HG03565 (cell line): Measurements from ENCODE around the gene CSF1.
"Not testable (repeated sequence)": the region's sequence is repeated elsewhere in the genome, so short reads cannot be mapped to it uniquely, and the experiment has no call there.

Source experiments
- ATAC-seq: cut with Tn5 transposase; IDR thresholded peaks from one replicate; pipeline ENCODE4 v1.9.1; 2021; ENCODE audit warnings: mild to moderate bottlenecking, moderate library complexity; ENCODE audit not compliant: unreplicated experiment

Gene CSF1, protein sequence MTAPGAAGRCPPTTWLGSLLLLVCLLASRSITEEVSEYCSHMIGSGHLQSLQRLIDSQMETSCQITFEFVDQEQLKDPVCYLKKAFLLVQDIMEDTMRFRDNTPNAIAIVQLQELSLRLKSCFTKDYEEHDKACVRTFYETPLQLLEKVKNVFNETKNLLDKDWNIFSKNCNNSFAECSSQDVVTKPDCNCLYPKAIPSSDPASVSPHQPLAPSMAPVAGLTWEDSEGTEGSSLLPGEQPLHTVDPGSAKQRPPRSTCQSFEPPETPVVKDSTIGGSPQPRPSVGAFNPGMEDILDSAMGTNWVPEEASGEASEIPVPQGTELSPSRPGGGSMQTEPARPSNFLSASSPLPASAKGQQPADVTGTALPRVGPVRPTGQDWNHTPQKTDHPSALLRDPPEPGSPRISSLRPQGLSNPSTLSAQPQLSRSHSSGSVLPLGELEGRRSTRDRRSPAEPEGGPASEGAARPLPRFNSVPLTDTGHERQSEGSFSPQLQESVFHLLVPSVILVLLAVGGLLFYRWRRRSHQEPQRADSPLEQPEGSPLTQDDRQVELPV

DNA sequence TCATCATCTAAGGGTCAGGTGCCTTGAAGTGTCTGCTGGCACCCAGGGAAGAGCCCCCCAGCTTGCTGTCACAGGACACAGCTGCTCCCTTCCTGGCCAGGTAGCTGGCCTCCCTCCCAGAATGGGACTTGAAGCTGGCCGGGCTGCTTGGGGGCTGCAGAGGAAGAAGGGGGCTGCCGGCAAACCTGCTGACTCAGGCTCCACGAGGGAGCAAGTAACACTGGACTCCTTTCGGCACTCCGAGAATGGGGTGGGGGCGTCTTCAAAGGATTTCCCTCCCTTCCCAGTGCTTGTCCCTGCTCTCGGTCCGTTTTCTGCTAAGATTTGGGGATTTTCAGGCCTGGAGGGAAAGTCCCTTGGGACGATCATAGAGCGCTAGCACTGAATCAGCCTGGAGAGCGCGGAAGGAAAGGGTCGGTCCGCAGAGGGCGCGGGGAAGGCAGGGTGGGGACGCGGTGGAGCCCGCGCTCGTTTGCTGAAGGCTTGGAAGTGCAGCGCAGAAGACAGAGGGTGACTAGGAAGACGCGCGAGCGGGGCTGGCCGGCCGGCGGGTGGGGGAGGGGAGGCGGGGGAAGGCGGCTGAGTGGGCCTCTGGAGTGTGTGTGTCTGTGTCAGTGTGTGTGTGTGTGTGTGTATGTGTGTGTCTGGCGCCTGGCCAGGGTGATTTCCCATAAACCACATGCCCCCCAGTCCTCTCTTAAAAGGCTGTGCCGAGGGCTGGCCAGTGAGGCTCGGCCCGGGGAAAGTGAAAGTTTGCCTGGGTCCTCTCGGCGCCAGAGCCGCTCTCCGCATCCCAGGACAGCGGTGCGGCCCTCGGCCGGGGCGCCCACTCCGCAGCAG is at the start of gene CSF1:
Gene CSF1, plus strand, starts transcription at position 727 of the 840 bp plus-strand sequence. CDS start 175 bp downstream, outside the sequence.
- no peak for ATAC-seq

DNA sequence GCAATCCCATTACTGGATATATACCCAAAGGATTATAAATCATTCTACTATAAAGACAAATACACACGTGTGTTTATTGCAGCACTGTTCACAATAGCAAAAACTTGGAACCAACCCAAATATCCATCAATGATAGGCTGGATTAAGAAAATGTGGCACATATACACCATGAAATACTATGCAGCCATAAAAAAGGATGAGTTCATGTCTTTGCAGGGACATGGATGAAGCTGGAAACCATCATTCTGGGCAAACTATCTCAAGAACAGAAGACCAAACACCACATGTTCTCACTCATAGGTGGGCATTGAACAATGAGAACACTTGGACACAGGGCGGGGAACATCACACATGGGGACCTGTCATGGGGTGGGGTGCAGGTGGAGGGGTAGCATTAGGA is 49.0 kb upstream of the CSF1 start:
- ATAC-seq, result not testable (repeated sequence)

DNA sequence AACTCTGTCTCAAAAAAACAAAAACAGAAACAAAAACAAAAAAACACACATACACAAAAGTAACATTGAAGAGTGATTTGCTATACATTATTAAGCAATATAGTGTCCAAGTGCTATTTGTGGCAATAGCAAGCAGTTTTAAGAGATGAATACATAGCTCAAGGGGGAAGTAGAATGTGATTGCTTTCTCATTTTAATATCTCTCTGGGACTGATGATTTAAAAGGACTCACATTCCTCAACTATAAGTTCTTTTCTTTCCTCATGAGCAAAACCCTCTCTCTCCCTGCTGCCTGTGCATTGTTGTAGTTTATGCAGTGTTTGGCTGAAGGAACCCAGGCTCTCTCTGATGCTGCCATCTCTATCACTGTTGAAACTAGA is 47.0 kb upstream of the CSF1 start:
- ATAC-seq, result no peak

DNA sequence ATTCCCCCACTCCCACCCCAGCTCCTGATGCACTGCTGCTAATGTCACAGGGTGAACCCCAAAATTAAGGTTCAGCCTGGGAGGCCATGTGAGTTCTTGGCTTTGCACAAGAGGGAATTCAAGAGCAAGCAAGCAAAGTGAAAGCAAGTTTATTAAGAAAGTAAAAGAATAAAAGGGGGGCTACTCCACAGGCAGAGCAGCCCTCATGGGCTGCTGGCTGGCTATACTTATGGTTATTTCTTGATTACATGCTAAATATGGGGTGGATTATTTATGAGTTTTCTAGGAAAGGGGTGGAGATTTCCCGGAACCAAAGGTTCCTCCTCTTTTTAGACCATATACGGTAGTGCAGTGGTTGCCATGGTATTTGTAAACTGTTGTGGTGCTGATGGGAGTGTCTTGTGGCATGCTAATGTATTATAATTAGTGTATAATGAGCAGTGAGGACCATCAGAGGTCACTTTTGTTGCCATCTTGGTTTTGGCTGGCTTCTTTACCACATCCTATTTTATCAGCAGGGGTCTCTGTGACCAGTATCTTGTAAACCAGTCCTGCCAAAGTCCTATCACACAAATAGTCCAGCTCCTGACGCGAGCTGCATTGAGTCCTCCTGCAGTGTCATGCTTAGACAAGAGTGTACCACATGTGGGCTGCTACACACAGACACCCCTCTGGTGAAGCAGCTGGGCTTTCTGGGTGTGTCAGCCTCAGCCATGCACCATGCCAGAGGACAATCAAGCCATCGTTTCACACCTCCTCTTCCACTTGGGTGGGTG is 46.4 kb upstream of the CSF1 start:
- ATAC-seq, result no peak

- ATAC-seq, result no peak
Measured at GRCh38 chr1:109864930-109865612, 45.6 kb upstream of the CSF1 start.

- ATAC-seq, result no peak
Measured at GRCh38 chr1:109866071-109866470, 44.6 kb upstream of the CSF1 start.

GRCh38 chr1:109873278-109874175 is 37.1 kb upstream of the CSF1 start:
- ATAC-seq, result no peak

DNA sequence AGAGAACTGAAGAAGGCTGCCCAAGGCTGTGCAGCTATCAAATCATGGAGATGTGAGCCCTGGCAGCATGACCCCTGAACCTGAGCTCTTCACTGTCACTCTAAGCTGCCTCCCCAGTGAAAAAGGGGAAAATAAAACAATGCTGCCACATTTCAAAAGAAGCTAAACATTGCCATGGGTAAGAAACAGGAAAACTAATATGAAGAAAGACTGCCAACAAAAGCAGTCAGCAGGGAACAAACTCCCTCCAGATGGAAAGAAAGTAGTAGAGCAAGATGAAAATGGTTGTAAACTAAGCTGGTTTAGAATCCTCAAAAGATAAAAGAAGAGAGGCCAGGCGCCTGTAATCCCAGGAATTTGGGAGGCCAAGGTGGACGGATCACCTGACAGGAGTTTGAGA is 36.2 kb upstream of the CSF1 start:
- no peak for ATAC-seq

DNA sequence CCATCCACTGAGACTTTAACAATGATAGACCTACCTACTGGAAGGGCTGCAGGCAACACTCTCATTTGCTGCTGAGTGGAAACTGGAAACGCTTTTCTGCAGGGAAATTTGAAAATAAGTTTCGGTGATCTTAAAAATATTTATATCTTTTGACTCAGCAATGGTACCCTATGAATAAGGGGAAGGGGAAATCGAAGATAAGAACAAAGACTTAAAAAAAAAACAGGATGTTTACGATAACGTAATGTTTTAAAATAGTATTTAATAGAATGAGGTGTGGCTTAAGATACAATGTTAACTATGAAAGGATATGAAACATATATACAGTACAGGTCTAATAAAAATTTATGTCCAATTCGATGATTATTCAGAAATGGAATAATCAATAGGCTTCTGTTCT is 34.8 kb upstream of the CSF1 start:
- no peak for ATAC-seq

DNA sequence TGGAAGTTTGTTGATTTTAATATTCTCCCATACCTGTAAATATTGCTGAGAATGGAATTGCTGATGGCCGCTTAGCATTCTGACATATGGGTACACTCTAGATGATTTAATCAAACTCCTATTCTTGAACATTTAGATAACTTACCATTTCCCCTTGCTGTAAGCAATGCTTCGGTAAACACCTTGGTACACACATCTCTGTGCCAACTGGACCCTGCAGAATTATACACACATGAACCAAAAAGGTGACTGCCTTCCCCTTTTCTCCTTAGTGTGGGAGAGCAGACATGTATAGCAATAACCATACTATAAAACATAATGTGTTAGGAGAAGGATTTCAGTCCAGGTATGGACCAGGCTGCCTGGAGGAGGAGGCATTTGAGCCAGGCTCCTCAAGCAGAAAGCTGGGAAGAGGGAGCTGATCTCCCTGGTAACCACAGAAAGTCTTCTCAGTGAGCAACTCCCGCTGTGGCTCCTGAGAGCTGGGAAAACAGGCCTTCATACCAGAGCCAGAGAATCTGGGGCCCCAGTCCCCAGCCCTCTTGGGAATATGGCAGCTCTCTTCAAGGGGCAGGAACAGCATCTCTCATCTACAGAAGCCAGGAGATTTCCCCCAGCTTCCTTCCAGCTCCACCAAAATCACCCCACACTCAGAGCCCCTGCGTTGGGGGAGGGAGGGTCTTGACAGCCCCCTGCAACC is 33.9 kb upstream of the CSF1 start:
- ATAC-seq, result no peak

DNA sequence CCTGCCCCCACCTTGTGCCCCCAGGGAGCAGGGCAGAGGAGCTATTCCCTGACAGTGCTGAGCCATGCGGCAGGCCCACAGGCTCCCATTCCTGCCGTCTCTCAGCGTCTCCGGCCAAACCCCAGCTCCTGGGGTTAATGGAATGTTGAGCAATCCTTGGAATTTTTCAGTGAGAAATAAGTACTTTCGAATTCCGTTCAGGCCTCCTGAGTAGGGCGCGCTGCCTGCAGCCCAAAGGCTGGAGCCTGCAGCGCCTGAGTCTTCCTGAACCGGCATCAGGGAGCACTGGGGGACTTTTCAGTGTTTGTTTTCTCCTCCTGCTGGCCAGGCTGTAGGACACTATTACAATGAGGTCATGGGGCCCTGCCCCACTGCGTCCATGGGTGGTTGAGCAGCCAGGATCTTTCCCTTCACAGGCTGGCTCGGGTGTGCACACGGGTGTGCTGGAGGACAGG is 33.3 kb upstream of the CSF1 start:
- no peak for ATAC-seq

GRCh38 chr1:109877776-109878175 is 32.9 kb upstream of the CSF1 start:
- ATAC-seq, result no peak

DNA sequence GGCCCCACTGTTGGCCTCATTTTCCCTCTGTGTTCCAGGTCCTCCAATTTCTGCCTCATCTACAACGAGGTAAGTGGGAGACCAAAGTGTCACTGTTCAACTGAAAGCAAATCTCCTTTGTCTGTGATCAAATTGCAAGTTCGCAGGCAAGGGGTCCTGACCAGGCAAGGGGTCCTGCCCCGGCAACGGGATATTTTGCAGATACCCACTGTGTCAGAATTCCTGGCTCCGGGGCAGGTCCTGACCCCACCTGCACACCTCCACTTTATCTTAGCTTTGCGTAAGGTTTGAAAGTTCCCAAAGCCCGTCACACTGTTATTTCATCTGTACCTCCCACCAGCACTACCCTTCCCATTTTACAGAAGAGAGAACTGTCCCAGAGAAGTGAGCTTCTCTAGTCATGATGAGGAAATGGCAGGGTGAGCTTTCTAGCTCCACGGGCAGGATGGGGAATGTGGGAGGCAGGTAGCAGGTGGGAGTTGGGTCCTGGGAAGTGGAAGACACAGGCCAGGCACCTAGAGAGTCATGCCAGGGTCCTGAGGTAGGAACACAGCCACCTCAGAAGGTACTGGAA is 32.0 kb upstream of the CSF1 start:
- no peak for ATAC-seq

GRCh38 chr1:109879371-109879770 is 31.3 kb upstream of the CSF1 start:
- ATAC-seq, result not testable (repeated sequence)

DNA sequence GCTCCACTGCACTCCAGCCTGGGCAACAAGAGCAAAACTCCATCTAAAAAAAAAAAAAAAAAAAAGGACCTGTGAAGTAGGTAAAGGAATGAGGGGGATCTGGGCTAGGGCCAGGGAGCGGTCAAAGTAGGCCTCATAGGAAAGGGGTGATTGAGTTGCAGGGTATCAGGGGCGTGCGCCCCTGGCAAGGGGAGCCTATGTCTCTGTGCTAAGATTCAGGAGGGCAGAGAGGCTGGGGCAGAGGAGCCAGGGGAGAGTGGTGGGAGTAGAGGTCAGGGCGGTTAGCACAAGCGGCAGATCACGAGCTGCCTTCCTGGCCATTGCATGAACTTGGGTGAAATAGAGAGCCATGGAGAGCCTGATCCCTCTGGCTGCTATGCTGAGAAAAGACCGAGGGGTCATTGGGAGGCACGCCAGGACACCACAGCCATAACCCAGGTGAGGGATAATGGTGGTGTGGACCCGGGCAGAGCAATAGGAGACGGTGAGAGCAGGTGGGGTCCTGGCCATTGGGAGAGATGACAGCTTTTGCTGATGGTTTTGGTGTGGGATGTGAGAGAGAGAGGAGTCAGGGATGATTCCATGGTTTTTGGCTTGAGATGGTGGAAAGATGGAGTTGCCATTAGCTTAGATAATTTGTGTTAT is 30.6 kb upstream of the CSF1 start:
- no peak for ATAC-seq

GRCh38 chr1:109880971-109881894 is 29.4 kb upstream of the CSF1 start:
- ATAC-seq, result no peak

GRCh38 chr1:109881906-109882287 is 28.8 kb upstream of the CSF1 start:
- no peak for ATAC-seq
